ENCODE data around the gene PLB1.

Gene PLB1

GRCh38 chr2:28590496-28591301, 94.8 kb downstream of the PLB1 start:
- DNase-seq (ENCODE audit: low spot score): no peak

DNA sequence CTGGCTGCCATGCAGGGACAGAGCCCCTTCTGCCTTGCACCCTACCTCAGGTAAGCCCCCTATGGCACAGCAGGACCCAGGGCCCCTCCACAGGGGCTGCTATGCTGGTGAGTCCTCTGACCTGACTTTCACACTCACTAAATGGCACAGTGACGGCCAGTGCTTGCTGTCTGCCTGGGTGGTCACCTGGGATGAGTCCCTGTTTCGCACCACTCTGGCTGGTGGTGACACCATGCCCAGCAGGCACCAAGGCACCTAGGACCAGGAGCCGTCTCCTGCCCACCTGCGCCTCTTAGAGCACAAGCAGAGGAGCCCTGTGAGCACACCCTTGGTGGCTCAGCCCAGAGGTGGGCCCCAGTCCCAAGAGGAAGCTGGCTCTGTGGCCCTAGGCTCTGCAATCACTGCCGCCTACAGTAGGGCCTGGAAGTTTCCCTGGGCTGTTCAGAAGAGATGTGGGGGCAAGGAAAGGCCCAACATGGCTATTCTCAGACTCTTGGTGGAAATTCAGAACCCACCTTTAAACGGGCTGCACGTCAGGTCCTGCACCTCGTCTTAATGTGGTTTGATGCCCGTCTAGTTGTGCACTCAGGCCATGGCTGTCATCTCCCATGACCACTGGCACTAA, 96.0 kb downstream of the PLB1 start:
- DNase-seq (ENCODE audit: low spot score): no peak

DNA sequence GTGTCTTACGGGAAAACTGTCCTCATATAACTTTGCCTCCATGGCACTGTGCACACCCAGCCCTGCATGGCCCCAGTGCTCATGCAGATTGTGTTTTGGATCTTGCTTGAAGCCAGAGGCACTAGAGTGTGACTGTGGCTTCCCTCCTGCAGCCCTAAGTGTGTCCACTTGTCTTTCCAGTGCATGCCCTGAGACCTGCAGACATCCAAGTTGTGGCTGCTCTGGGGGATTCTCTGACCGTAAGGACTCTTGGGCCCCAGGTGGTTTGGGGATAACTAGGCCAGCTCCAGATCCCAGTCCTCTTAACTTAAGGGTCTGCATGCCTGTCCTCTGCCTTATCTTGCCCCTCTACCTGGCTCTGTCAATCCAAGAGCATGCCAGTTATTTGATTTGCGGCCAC, 96.6 kb downstream of the PLB1 start:
- no peak for DNase-seq (ENCODE audit: low spot score)

GRCh38 chr2:28593160-28593755, 97.4 kb downstream of the PLB1 start:
- DNase-seq (ENCODE audit: low spot score): no peak

GRCh38 chr2:28594000-28594331, 98.1 kb downstream of the PLB1 start:
- no peak for DNase-seq (ENCODE audit: low spot score)

DNA sequence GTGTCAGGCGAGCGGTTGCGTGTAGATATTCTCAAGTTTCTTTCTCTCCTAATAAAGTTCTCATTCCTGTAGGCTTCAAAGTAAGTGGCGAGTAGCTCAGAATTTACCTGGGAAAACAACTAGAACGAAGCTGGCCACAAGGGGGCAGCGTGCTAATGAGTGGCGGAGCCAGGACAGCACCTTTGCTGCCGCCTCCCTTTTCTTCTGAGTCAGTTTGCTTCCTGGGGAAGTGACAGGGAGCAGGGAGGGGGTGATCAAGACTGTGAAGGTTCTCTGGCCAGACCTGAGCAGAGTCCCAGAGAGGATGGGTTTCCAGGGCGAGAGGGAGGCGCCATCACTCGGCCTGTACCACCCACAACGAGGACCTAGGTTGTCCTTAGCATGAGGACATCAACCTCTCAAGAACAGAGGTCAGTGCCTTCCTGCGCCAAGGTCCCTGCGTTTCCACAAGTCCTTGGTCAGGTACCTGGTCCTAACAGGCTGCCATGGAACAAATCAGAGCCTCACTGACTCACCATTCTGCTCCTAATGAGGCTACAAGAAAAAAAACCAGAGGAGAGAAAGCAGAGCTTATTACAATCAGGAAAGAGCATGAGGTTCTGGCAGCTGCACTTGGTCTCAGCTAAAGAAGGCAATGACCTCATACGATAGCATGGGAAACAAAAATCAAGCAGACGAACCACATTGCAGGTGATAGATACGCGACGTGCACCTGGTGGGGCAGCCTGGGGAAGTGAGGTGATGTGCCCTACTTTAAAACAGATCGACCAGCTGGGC, 98.7 kb downstream of the PLB1 start:
- DNase-seq (ENCODE audit: low spot score): peak; percentile 72

GRCh38 chr2:28595323-28595722, 99.5 kb downstream of the PLB1 start:
- DNase-seq (ENCODE audit: low spot score): no peak

DNA sequence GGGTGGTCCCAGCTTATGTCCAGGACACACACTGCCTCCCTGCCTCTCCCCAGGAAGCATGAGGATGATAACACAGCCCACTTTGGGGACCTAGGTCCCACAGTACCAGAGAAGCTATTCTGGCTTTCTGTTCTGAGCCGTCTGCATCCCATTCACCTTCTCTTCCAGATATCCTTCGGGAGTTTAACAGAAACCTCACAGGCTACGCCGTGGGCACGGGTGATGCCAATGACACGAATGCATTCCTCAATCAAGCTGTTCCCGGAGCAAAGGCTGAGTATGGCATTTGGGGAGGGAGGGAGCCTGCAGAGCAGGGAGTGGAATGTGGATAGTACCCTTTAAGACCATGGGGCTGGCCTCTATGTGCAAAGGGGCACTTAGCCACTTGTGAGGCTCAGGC, 102.6 kb downstream of the PLB1 start:
- no peak for DNase-seq (ENCODE audit: low spot score)

- no peak for DNase-seq (ENCODE audit: low spot score)
Observed at GRCh38 chr2:28600181-28600580, 104.3 kb downstream of the PLB1 start.

DNA sequence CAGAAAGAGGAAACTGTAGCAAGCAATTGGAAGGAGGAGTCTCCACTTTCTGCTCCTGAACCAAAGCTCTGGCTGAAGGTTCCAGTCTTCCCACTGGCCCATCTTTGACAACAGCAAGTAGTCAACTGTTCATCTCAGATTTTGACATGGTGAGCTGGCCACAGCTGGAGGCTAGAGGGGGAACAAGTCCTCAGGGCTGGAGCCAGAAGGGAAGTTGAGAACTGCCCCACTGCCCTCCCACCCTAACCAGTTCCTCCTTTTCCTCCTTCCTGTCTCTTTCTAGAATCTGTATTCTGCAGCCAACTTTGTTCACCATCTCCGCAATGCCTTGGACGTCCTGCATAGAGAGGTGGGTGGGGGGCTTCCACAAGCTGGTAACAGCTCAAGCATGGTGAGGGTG, 105.8 kb downstream of the PLB1 start:
- DNase-seq (ENCODE audit: low spot score): no peak

DNA sequence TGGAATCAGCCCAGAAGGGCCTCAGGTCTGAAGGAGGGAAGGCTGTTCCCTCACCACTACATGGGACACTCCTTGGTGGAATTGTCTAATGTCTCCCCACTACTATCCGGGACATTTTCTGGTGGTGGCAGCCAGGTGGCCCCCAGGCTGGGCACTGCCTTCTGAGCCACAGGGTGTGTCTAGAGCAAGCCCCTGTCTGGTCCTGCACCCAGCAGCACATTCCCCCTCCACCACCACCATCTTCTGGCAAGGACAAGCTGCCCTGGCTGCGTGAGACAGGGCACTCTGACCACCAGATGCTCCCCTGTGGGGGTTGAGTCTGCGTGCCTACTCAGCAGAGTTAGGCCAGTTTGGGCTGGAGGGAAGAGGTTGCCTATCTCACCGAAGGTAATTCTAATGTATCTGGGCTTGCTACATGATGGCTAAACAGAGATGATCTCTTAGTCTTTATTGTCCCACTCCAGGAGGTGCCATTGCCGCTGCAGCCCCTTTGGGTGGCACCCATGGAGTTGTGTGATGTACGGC, 106.3 kb downstream of the PLB1 start:
- no peak for DNase-seq (ENCODE audit: low spot score)

DNA sequence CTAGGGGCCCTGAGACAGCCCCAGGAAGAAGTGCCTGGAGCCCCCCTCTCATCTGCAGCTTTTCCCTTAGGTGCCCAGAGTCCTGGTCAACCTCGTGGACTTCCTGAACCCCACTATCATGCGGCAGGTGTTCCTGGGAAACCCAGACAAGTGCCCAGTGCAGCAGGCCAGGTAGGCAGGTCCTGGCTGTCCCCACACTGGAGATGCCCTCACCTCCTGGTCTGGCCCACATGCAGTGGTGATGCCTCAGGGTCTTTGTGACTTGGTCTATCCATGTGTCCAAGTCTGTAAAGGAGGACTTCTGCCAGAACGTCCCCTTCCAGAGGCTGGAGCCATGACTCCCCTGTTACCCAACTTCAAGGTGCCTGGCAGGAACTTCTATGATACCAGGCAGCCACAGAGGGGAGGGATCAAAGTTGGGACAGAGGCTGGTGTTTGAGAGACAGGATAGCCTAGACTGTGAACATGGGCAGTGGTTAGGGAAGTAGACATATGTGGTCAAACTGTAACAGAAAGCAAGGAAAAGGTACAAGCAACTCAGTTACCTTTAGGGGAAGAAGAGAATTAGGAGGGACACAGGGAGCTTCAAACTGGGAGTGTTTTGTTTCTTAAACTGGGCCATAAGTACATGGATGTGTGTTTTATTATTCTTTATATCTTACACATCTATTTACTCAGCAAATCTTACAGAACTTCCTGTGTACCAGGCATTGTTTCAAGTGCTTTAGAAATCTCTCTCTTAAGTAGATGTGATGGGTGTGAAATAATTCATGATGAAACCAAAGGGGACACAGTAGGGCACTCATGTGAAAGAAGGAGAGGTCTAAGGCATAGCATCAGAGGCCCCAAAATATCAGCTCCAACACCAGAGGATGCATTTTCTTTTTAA, 107.1 kb downstream of the PLB1 start:
- no peak for DNase-seq (ENCODE audit: low spot score)

GRCh38 chr2:28603821-28604220, 108.0 kb downstream of the PLB1 start:
- no peak for DNase-seq (ENCODE audit: low spot score)

GRCh38 chr2:28604284-28604843, 108.5 kb downstream of the PLB1 start:
- DNase-seq (ENCODE audit: low spot score): no peak

- DNase-seq (ENCODE audit: low spot score): no peak
Observed at GRCh38 chr2:28606986-28607441, 111.2 kb downstream of the PLB1 start.

DNA sequence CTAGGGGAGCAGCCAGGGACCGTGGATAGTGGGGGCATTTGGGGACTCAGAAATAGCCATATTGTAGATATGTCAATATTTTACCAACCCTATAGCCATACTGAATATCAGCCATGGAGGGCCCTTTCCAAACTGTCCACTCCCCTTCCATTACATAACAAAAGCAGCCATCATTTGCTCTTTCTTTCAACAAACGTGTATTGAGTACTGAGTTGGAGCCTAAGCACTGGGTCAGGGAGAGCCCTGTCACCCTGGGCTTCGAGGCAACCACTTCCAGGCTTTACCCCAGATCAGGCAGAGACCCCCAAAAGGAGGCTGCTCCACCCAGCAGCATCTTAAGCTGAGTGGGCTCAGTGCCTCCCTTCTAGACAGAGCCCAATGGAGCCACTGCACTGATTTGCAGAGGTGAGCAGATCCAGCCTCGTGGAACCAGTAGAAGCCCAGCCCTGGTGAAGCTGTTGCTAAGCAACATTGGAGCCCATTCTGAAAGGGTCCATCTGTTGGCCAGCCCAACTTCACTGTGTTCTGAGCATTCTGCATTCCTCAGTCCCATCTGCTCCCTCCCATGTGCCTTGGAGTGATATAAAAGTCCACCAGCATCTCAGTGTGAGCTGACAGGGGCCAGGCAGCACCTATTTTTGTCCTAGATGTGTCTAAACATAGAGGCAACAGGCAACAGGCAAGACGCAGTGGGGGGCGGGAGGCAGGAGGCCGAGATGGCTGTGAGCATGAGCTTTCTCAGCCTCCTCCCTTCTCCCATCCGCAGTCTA, 112.1 kb downstream of the PLB1 start:
- DNase-seq (ENCODE audit: low spot score): no peak

- DNase-seq (ENCODE audit: low spot score): no peak
Observed at GRCh38 chr2:28608500-28609424, 112.9 kb downstream of the PLB1 start.

GRCh38 chr2:28610583-28611201, 114.8 kb downstream of the PLB1 start:
- no peak for DNase-seq (ENCODE audit: low spot score)
